CD4-positive, alpha-beta T cell (primary cell): ENCODE measurements around the gene BRK1. TPM values are rescaled to one million over a fixed set of nuclear protein-coding genes. Genes with fewer than 3 reads are reported as not detected.

Experiments
- ATAC-seq: fragments of 200-7000 bp; cut with Tn5 transposase; one replicate; pipeline ENCODE4 v1.10.0; 2022; ENCODE audit warnings: mild to moderate bottlenecking; ENCODE audit not compliant: poor library complexity
- CTCF ChIA-PET: fragments of 350-600 bp; sonication (Branson Sonifier 250); formaldehyde crosslinking; loops from one replicate; lab custom pipeline; 2021; ENCODE audit warnings: antibody characterized with exemption, inconsistent platforms; lab: Charles Lee
- POLR2A ChIA-PET: fragments of 350-600 bp; sonication (Branson Sonifier 250); formaldehyde crosslinking; loops from one replicate; lab custom pipeline; 2021; ENCODE audit warnings: antibody characterized with exemption, inconsistent platforms; lab: Charles Lee
- DNase-seq, 14 experiments: peaks; one replicate each; pipeline ENCODE4 v3.0.0-alpha.2; 2013 to 2020; ENCODE audit warnings: mixed read lengths in 2 of 14
- H3K27ac ChIP-seq, 2 donors: one replicate each; pipeline versions ENCODE4 v1.5.1 to v1.7.0; 2013; ENCODE audit warnings: low read length in 2 of 2, low read depth in 1 of 2, mild to moderate bottlenecking in 1 of 2
- H3K27me3 ChIP-seq, 2 experiments: 1 replicate in 1 of 2; 2 replicates in 1 of 2; pipeline versions ENCODE4 v1.6.1 to v1.7.0; 2013; ENCODE audit warnings: low read length in 2 of 2, control low read depth in 1 of 2, mild to moderate bottlenecking in 1 of 2, moderate library complexity in 1 of 2; ENCODE audit not compliant: insufficient read depth in 2 of 2, control insufficient read depth in 1 of 2
- H3K36me3 ChIP-seq: one replicate; pipeline ENCODE4 v1.6.1; 2013; ENCODE audit warnings: low read length, control low read depth; ENCODE audit not compliant: insufficient read depth
- H3K4me1 ChIP-seq: one replicate; pipeline ENCODE4 v1.6.1; 2013; ENCODE audit warnings: low read length, control low read depth; ENCODE audit not compliant: insufficient read depth
- H3K4me3 ChIP-seq: one replicate; pipeline ENCODE4 v1.5.1; 2013; ENCODE audit warnings: mild to moderate bottlenecking, low read length, moderate library complexity
- H3K9me3 ChIP-seq, 2 experiments: 1 replicate in 1 of 2; 2 replicates in 1 of 2; pipeline versions ENCODE4 v1.6.1 to v1.7.0; 2013; ENCODE audit warnings: low read length in 2 of 2, mild to moderate bottlenecking in 2 of 2, control low read depth in 1 of 2, moderate library complexity in 1 of 2; ENCODE audit not compliant: control insufficient read depth in 1 of 2, insufficient read depth in 1 of 2
- H3K27ac Mint-ChIP-seq: one replicate; pipeline ENCODE4 v1.8.0; 2020; ENCODE audit warnings: mixed read lengths
- H3K27me3 Mint-ChIP-seq: one replicate; pipeline ENCODE4 v1.8.0; 2021; ENCODE audit warnings: mixed read lengths
- H3K36me3 Mint-ChIP-seq: one replicate; pipeline ENCODE4 v1.8.0; 2021; ENCODE audit warnings: low read depth, mixed read lengths
- H3K4me1 Mint-ChIP-seq: one replicate; pipeline ENCODE4 v1.8.0; 2021; ENCODE audit warnings: low read depth, mixed read lengths
- H3K4me3 Mint-ChIP-seq: one replicate; pipeline ENCODE4 v1.8.0; 2020; ENCODE audit warnings: mild to moderate bottlenecking, mixed read lengths
- H3K9me3 Mint-ChIP-seq: one replicate; pipeline ENCODE4 v1.8.0; 2020; ENCODE audit warnings: mixed read lengths
- CTCF ChIP-seq: fragments of 200-600 bp; IDR thresholded peaks from one replicate; pipeline ENCODE4 v1.8.0; 2022; ENCODE audit warnings: antibody characterized with exemption, mild to moderate bottlenecking
- intact Hi-C, 2 experiments: fragments of 100-400 bp; cut with DNase I in 1 of 2; cut with micrococcal nuclease in 1 of 2; formaldehyde crosslinking; loops; one replicate each; pipeline versions ENCODE4 v1.15.1 to v1.9.0; 2023 to 2025; cut with DNase I, micrococcal nuclease
- total RNA-seq, 174 experiments: library from RNA in 2 of 174; stranded (reverse) in 2 of 174; gene quantifications; one replicate each; pipeline ENCODE4 v1.2.3 and lab custom pipeline; 2021 to 2026

The BRK1 gene
- total RNA-seq, 2 experiments from 2014 or later = 33.1 to 33.8 TPM

- no peak overlapping the region for H3K4me3 Mint-ChIP-seq
- ChIA-PET POLR2A (no interaction called here), CTCF (interaction anchor here (0.7 kb wide), 1 partner anchor 13 kb away, joined by 3 read pairs; no protein-coding TSS in a partner anchor)
- no peaks in the 10 kb centered on the region for H3K27me3 ChIP-seq
- intact Hi-C loops = no loop called here
- no peaks in the 10 kb centered on the region for H3K4me1 Mint-ChIP-seq
- DNase-seq (no peak), ATAC-seq (no peak)
- no peak overlapping the region for H3K27ac ChIP-seq
- H3K36me3 ChIP-seq = peaks cover 4% of the 10 kb centered on the region
- no peak for TF ChIP-seq CTCF
- no peaks in the 10 kb centered on the region for H3K9me3 Mint-ChIP-seq
- H3K9me3 ChIP-seq = no peaks in the 10 kb centered on the region
- no peak overlapping the region for H3K4me3 ChIP-seq
- no peak overlapping the region for H3K27ac Mint-ChIP-seq
- H3K36me3 Mint-ChIP-seq = peaks cover 31% of the 10 kb centered on the region
- no peaks in the 10 kb centered on the region for H3K27me3 Mint-ChIP-seq
- no peaks in the 10 kb centered on the region for H3K4me1 ChIP-seq
Observed at GRCh38 chr3:10081871-10082270, 33.6 kb upstream of the BRK1 start.

GRCh38 chr3:10085738-10086137 lies 29.7 kb upstream of the BRK1 start:
- H3K27me3 ChIP-seq = no peaks in the 10 kb centered on the region
- no peaks in the 10 kb centered on the region for H3K9me3 ChIP-seq
- peaks cover 16% of the 10 kb centered on the region for H3K36me3 ChIP-seq
- DNase-seq (no peak), ATAC-seq (no peak)
- CTCF ChIA-PET = interaction anchor here (0.7 kb wide), 1 partner anchor 53 kb away, joined by 4 read pairs; no protein-coding TSS in a partner anchor
- POLR2A ChIA-PET = no interaction called here
- no peak overlapping the region for H3K4me3 ChIP-seq
- no peaks in the 10 kb centered on the region for H3K4me1 ChIP-seq
- TF ChIP-seq CTCF = no peak
- intact Hi-C loops = no loop called here
- no peaks in the 10 kb centered on the region for H3K27me3 Mint-ChIP-seq
- no peak overlapping the region for H3K27ac ChIP-seq
- no peaks in the 10 kb centered on the region for H3K9me3 Mint-ChIP-seq
- H3K4me3 Mint-ChIP-seq = no peak overlapping the region
- no peak overlapping the region for H3K27ac Mint-ChIP-seq
- no peaks in the 10 kb centered on the region for H3K4me1 Mint-ChIP-seq
- H3K36me3 Mint-ChIP-seq = peaks cover 42% of the 10 kb centered on the region

GRCh38 chr3:10088256-10088655 lies 27.2 kb upstream of the BRK1 start:
- Mint-ChIP-seq H3K27ac (no peak overlapping the region), H3K4me3 (no peak overlapping the region), H3K27me3 (no peaks in the 10 kb centered on the region), H3K36me3 (peaks cover 38% of the 10 kb centered on the region), H3K9me3 (no peaks in the 10 kb centered on the region), H3K4me1 (no peaks in the 10 kb centered on the region)
- no peak for DNase-seq
- CTCF ChIA-PET = no interaction called here
- no peaks in the 10 kb centered on the region for H3K9me3 ChIP-seq
- ATAC-seq = no peak
- intact Hi-C loops = no loop called here
- no peaks in the 10 kb centered on the region for H3K4me1 ChIP-seq
- POLR2A ChIA-PET = no interaction called here
- H3K4me3 ChIP-seq = no peak overlapping the region
- no peak for TF ChIP-seq CTCF
- no peak overlapping the region for H3K27ac ChIP-seq
- H3K36me3 ChIP-seq = peaks cover 17% of the 10 kb centered on the region
- no peaks in the 10 kb centered on the region for H3K27me3 ChIP-seq
